Mucosa of rectum (tissue), 2 donors: Measurements from ENCODE around the gene MED27.

Source experiments
- H3K27ac ChIP-seq, 2 donors: one replicate each; pipeline ENCODE4 v1.7.0; 2013; ENCODE audit warnings: inconsistent platforms in 2 of 2, low read depth in 2 of 2, low read length in 2 of 2
- H3K27me3 ChIP-seq, 2 donors: one replicate each; pipeline ENCODE4 v1.7.0; 2013; ENCODE audit warnings: low read length in 2 of 2; ENCODE audit not compliant: control insufficient read depth in 2 of 2, insufficient read depth in 2 of 2
- H3K36me3 ChIP-seq, 2 donors: one replicate each; pipeline ENCODE4 v1.7.0; 2013; ENCODE audit warnings: low read length in 2 of 2; ENCODE audit not compliant: control insufficient read depth in 2 of 2, insufficient read depth in 2 of 2
- H3K4me1 ChIP-seq, 2 donors: one replicate each; pipeline ENCODE4 v1.7.0; 2013; ENCODE audit warnings: low read length in 2 of 2, mild to moderate bottlenecking in 1 of 2; ENCODE audit not compliant: control insufficient read depth in 2 of 2, insufficient read depth in 2 of 2
- H3K4me3 ChIP-seq, 2 donors: one replicate each; pipeline ENCODE4 v1.7.0; 2013; ENCODE audit warnings: low read length in 2 of 2
- H3K9ac ChIP-seq, 2 donors: one replicate each; pipeline ENCODE4 v1.7.0; 2013; ENCODE audit warnings: low read length in 2 of 2, low read depth in 1 of 2, mild to moderate bottlenecking in 1 of 2
- H3K9me3 ChIP-seq, 2 donors: one replicate each; pipeline ENCODE4 v1.7.0; 2013; ENCODE audit warnings: low read length in 2 of 2; ENCODE audit not compliant: control insufficient read depth in 2 of 2
- donor health status: healthy.
- donor health status: Normal muscosa, but diverticular disease.

Gene MED27

GRCh38 chr9:131812116-131812790, 267.4 kb downstream of the MED27 start:
- Histone ChIP-seq H3K4me1 (no peaks in the 10 kb centered on the region), H3K27ac (no peak overlapping the region), H3K27me3 (peaks cover 7% of the 10 kb centered on the region in 2 donors), H3K4me3 (no peak overlapping the region), H3K36me3 (no peaks in the 10 kb centered on the region), H3K9ac (no peak overlapping the region), H3K9me3 (no peaks in the 10 kb centered on the region)

DNA sequence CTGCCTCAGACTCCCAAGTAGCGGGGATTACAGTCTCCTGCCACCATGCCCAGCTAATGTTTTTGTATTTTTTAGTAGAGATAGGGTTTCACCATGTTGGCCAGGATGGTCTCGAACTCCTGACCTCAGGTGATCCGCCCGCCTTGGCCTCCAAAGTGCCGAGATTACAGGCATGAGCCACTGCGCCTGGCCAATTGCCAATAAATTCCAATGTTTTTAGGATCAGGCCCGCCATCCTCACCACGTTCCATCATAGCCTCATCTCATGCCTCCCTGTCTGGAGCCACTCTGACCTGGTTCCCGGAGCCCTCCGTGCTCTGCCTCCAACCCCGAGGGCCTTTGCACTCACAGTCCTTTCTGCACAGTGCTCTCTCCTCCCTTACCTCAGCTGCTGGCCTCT, 268.3 kb downstream of the MED27 start:
- no peaks in the 10 kb centered on the region for H3K36me3 ChIP-seq
- no peak overlapping the region for H3K4me3 ChIP-seq
- H3K27ac ChIP-seq = no peak overlapping the region
- H3K9ac ChIP-seq = no peak overlapping the region
- no peaks in the 10 kb centered on the region for H3K4me1 ChIP-seq
- no peaks in the 10 kb centered on the region for H3K9me3 ChIP-seq
- H3K27me3 ChIP-seq = peaks cover 4 to 7% of the 10 kb centered on the region in 2 donors

DNA sequence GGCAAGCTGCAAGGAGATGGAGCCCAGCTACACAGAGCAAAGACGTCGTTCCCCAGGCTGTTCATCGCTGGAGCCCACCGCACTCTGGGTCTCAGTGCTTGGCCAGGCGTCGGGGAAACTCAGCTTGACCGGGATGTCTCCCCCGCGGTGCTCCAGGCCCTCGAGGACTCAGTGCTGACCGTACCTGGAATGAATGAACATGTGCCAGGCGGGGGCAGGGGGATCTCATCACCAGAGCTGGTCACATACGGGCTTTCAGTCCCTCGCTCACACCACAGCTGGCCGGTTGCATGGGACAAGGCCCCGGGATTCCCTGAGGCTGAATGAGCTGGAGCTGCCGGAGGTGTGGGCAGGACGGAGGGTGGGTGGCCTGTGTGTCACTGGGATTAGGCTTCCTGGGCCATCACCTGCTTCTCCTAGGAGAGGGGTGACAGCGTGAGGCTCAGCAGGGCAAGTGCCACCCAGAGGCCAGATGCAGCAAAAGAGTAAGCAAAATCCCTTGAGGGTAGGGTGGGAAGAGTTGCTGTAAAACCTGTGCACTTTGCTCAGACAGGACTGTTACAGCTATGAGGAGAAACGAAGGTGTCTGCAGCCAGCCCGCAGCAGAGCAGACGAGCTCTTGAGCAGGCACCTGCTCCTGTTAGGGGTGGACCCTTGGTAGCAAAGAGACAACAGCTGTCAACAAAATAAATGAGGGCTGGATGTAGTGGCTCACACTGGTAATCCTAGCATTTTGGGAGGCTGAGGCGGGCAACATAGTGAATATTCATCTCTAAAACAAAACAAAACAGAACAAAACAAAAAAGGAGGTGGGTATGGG, 269.1 kb downstream of the MED27 start:
- Histone ChIP-seq H3K4me1 (no peaks in the 10 kb centered on the region), H3K9me3 (no peaks in the 10 kb centered on the region), H3K27ac (no peak overlapping the region), H3K27me3 (peaks cover 4 to 7% of the 10 kb centered on the region in 2 donors), H3K4me3 (no peak overlapping the region), H3K9ac (no peak overlapping the region), H3K36me3 (no peaks in the 10 kb centered on the region)
